HepG2 (cell line): Measurements from ENCODE around the gene SS18L1.

Source experiments
- CREB1 ChIP-seq, 2 experiments: fragments of 450-650 bp in 1 of 2; IDR thresholded peaks; 2 replicates each; pipeline ENCODE4 v1.6.1; 2016 to 2017; ENCODE audit warnings: control low read depth in 1 of 2, mild to moderate bottlenecking in 1 of 2, missing compliant biosample characterization in 1 of 2, missing genetic modification characterization in 1 of 2
- CTCF ChIP-seq: sonication (generic); formaldehyde crosslinking; IDR thresholded peaks from 2 replicates; pipeline ENCODE4 v1.5.0; 2020; ENCODE audit warnings: mild to moderate bottlenecking, missing genetic modification reagents, moderate library complexity
- HMGXB4 ChIP-seq, 2 experiments: sonication (generic) in 1 of 2; formaldehyde crosslinking in 1 of 2; IDR thresholded peaks; 2 replicates each; pipeline versions ENCODE4 v1.4.0 to v1.6.1; 2018 to 2020; ENCODE audit warnings: missing genetic modification reagents in 2 of 2, borderline replicate concordance in 1 of 2, low read depth in 1 of 2, mild to moderate bottlenecking in 1 of 2, missing biosample characterization in 1 of 2
- MXD1 ChIP-seq: sonication (generic); formaldehyde crosslinking; IDR thresholded peaks from 2 replicates; pipeline ENCODE4 v1.4.0; 2020; ENCODE audit warnings: mild to moderate bottlenecking, missing genetic modification reagents
- RAD21 ChIP-seq: fragments of 450-650 bp; formaldehyde crosslinking; IDR thresholded peaks from 2 replicates; pipeline ENCODE4 v1.5.0; 2020; ENCODE audit warnings: mild to moderate bottlenecking
- SOX5 ChIP-seq: IDR thresholded peaks from 2 replicates; pipeline ENCODE4 v1.6.1; 2016; ENCODE audit warnings: borderline replicate concordance
- SP1 ChIP-seq, 2 experiments: fragments of 450-650 bp in 1 of 2; sonication (generic) in 1 of 2; formaldehyde crosslinking in 1 of 2; IDR thresholded peaks; 2 replicates each; pipeline versions ENCODE4 v1.4.0 to v1.6.1; 2016 to 2020; ENCODE audit warnings: missing genetic modification reagents in 1 of 2
- SRF ChIP-seq: IDR thresholded peaks from 2 replicates; pipeline ENCODE4 v1.6.1; 2011; ENCODE audit warnings: mild to moderate bottlenecking, low read depth, low read length, moderate library complexity
- ZNF232 ChIP-seq: sonication (generic); formaldehyde crosslinking; IDR thresholded peaks from 2 replicates; pipeline ENCODE4 v1.4.0; 2020; ENCODE audit warnings: missing genetic modification reagents, borderline replicate concordance
- ZNF251 ChIP-seq: sonication (generic); formaldehyde crosslinking; IDR thresholded peaks from 2 replicates; pipeline ENCODE4 v1.9.0; 2021; ENCODE audit warnings: mild to moderate bottlenecking, missing genetic modification reagents
- ZNF510 ChIP-seq: sonication (generic); formaldehyde crosslinking; IDR thresholded peaks from 2 replicates; pipeline ENCODE4 v1.4.0; 2020; ENCODE audit warnings: low read depth, mild to moderate bottlenecking, missing genetic modification reagents

GRCh38 chr20:62227591-62227976, 84.0 kb downstream of the SS18L1 start:
- TF ChIP-seq ZNF251 (CRISPR knock-in tag) = no peak
- TF ChIP-seq SOX5 (CRISPR knock-in tag) = no peak
- TF ChIP-seq CTCF (CRISPR knock-in tag) = no peak; the same call in 1 of the 2 replicates
- TF ChIP-seq HMGXB4 (CRISPR knock-in tag; IDR thresholded peaks at IDR 0.05; ENCODE audit: borderline replicate concordance in 1 of 2, low read depth in 1 of 2) = no peak
- TF ChIP-seq SP1 (IDR thresholded peaks at IDR 0.05) = no peak
- TF ChIP-seq SP1 (CRISPR knock-in tag; IDR thresholded peaks at IDR 0.05) = no peak
- no peak for TF ChIP-seq ZNF510 (CRISPR knock-in tag)
- TF ChIP-seq ZNF232 = no peak
- TF ChIP-seq MXD1 = no peak
- no peak for TF ChIP-seq CREB1 (IDR thresholded peaks at IDR 0.05)
- TF ChIP-seq CREB1 (CRISPR knock-in tag; IDR thresholded peaks at IDR 0.05) = no peak
- no peak for TF ChIP-seq RAD21 (CRISPR knock-in tag)
- TF ChIP-seq SRF = no peak
